ENCODE data around the gene MTRR.
A peak's percentile ranks its signal among the peaks of the same experiment; 100 is the strongest.
"Not testable (repeated sequence)": the region's sequence is repeated elsewhere in the genome, so short reads cannot be mapped to it uniquely, and the experiment has no call there.

MTRR gene

DNA sequence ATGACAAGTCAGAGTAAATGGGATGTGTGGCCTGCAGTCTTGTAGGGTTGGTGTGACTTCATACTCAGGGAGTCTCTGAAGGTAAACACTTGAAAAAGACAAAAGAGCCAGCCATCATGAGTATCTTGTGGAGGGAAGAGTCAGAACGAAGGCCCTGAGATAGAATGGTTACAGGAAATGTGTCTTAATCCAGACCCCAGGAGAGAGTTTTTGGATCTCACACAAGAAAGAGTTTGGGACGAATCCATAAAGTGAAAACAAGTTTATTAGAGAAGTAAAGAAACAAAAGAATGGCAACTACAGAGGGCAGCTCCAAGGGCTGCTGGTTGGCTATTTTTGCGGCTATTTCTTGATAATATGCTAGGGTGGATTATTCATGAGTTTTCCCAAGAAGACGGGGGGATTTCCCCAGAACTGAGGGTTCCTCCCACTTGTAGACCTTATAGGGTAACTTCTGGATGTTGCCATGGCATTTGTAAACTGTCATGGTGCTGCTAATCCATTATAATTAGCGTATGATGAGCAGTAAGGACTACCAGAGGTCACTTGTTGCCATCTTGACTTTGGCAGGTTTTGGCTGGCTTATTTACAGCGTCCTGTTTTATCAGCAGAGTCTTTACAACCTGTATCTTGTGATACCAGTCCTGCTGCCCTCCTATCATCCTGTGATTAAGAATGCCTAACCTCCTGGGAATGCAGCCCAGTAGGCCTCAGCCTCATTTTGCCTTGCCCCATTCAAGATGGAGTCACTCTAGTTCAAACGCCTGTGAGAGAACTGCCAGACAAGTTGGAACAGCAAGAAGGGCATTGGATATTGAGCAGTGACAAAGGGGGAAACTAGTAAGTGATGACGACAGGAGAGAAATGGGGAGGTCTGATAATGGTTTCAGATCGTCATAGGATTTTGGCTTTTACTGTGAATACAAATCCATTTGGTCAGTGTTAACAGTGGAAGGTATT is 34.0 kb downstream of the MTRR start:
- no peak for DNase-seq

DNA sequence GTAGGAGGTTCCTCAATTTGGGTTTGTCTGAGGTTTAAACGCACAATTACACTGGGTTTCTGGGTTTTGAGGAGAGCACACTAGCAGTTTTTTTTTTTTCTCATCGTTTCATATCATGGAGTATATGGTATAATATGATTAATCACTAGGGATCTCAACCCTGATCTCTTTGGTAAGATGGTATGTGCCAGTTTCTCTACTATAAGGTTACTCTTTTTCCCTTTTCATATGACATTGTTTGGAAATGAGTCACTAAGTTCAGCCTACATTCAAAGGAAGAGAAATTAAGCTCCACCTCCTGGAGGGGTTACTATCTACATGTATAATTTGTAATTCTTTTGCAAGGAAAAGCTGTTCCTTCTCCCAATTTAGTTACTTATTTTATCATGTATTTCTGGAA is 35.2 kb downstream of the MTRR start:
- DNase-seq = peak; percentile 15

DNA sequence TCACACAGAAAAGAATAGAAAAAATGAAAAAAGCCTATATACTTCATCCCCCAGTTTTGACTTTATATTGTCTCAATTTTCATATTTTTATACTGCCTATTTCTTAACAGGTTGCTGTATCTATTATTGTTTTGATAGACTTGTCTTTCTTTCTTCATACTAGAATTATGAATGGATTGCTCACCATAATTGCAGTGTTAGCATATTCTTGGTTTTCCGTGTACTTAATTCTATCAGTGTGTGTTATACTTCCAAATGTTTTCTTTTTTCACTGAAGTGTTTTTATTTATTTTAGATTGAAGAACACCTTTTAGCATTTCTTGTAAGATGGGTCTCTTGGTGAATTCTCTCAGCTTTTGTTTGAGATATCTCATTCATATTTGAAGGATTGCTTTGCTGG is 38.7 kb downstream of the MTRR start:
- no peak for DNase-seq

DNA sequence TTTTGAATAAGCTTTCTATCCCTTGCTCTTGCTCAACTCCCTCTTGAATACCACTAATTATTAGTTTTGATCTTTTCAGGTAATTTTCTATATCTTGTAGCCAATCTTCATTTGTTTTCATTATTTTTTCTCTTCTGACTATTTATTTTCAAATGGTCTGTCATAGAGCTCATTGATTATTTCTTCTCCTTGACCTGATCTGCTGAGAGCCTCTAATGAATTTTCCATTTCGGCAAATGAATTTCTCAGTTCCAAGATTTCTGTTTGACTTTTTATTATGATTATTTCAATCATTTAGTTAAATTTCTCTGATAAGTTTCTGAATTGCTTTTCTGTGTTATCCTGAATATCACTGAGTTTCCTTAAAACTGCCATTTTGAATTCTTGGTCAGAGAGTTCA is 39.4 kb downstream of the MTRR start:
- DNase-seq = no peak

GRCh38 chr5:7910738-7911428 is 41.9 kb downstream of the MTRR start:
- no peak for DNase-seq

DNA sequence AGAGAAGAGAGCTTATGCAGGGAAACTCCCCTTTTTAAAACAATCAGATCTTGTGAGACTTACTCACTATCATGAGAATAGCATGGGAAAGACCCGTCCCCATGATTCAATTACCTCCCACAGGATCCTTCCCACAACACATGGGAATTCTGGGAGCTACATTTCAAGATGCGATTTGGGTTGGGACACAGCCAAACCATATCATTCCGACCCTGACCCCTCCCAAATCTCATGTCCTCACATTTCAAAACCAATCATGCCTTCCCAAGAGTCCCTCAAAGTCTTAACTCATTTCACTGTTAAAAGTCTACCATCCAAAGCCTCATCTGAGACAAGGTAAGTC is 42.5 kb downstream of the MTRR start:
- not testable (repeated sequence) for DNase-seq

DNA sequence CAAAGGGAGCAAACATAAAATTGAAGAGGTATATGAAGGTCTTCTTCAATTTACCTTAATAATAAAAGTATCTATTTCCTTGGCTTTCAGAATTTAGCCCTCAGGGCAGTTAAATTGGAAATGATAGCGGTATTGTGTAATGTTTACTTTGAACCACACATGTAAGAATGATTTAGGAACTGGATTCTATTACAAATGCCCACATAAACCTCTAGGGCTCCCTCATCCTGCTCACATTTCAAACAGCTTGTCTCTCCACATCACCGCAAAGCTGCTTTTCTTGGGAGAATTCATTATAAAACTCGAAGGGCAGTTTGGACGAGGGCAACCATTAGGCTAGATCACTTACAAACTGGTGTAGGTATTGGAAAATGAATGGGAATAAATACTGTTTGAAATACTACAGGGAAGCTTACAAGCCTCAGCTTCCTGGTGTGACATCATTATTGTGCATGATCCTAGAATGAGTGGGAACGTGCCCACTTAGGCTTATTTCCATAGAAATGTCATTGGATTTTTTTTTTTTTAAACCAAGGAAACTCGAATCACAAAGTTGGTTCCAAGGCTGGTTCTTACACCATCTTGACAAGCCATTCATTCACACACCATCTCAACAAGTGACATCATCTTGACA is 47.3 kb downstream of the MTRR start:
- no peak for DNase-seq

- no peak for DNase-seq
Measured at GRCh38 chr5:7917130-7918123, 48.5 kb downstream of the MTRR start.

DNA sequence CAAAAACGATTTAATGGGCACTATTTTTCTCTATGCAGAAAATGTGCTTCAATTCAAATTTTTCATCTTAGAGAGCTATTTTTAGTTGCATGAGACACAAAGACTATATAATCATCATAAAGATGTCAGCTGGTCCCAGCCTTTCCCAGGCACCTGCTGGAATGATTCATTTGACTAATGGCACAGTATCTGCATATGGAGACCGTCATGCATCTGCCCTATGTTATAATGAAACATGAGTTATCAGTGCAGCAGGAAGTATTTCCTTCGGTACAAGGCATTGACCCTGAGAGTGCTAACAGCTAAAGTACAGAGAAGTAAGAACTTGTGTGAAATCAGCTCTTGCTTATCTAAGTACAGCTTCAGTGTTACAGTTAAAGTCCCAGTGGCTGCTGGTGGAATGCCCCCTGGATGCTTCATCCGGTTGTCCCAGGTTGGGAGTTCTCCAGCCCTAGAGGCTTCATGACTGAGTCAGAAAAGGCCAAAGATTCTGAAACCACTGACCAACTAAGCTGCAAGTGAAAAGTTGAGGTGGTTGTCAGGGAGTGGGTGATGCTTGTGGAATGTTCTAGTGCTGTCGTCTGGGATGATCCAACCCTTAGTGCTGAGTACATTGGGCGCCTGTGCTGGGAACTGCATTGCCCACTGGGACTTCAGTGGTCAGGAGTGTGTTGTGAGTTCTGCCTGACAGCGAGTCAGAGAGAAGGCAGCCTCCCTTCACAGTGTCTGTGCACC is 57.2 kb downstream of the MTRR start:
- DNase-seq = peak; percentile 26

- no peak for DNase-seq
Measured at GRCh38 chr5:7926720-7927119, 57.8 kb downstream of the MTRR start.

- DNase-seq = peak; percentile 35
Measured at GRCh38 chr5:7927466-7928375, 58.8 kb downstream of the MTRR start.

- no peak for DNase-seq
Measured at GRCh38 chr5:7930011-7930410, 61.1 kb downstream of the MTRR start.

DNA sequence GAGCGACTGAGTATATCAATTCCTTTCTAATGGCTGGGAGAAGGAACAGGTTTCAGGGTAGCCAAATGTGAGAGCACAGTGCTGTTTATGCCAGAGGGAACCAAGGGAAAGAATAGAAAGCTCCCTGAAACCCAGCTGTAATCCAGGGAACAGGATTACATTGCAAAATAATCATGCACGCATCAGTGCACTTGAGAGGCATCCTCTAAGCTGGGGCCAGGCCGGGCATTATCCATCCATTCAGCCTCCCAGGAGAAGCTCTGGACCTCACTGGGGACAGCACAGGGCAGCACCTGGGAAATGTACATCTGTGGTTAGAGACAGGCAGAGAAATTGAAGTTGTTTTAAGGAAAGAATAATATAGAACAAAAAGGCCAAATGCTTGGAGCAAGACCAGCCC is 72.7 kb downstream of the MTRR start:
- DNase-seq = no peak

DNA sequence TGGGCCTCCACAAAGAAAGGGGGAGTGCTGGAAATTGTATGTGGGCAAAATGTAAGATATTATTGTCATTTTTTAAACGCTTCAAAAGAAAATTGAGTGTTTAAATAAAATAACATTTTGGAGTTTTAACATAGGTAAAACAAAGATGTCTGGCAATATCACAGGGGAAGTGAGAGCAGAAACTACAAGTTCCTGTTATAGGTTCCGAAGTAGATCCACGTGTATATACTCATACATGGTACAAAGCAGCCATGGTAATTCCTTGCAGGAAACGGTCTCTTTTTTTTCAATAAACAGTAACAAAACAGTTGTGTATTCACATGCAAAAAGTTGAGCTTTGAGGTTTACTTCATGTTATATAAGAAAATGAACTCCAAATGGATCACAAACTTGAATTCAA is 78.4 kb downstream of the MTRR start:
- no peak for DNase-seq

Data from kidney glomerular epithelial cell (primary cell).